IPS-15b (cell line): ENCODE data around the gene KCNK17.

Experiments
- H3K27me3 ChIP-seq: one replicate; pipeline ENCODE4 v1.6.1; 2013; ENCODE audit warnings: low read length; ENCODE audit not compliant: control insufficient read depth, insufficient read depth
- H3K36me3 ChIP-seq: one replicate; pipeline ENCODE4 v1.6.1; 2013; ENCODE audit warnings: low read length; ENCODE audit not compliant: control insufficient read depth, insufficient read depth
- H3K4me1 ChIP-seq: one replicate; pipeline ENCODE4 v1.6.1; 2013; ENCODE audit warnings: mild to moderate bottlenecking, low read length; ENCODE audit not compliant: control insufficient read depth, insufficient read depth
- H3K4me3 ChIP-seq: one replicate; pipeline ENCODE4 v1.5.1; 2013; ENCODE audit warnings: low read depth, low read length
- H3K9ac ChIP-seq: one replicate; pipeline ENCODE4 v1.6.1; 2013; ENCODE audit warnings: low read depth, mild to moderate bottlenecking, low read length
- H3K9me3 ChIP-seq: one replicate; pipeline ENCODE4 v1.6.1; 2013; ENCODE audit warnings: mild to moderate bottlenecking, low read length; ENCODE audit not compliant: control insufficient read depth, insufficient read depth

The KCNK17 gene

GRCh38 chr6:39260456-39260855, 53.8 kb downstream of the KCNK17 start:
- H3K9ac ChIP-seq, result no peak overlapping the region
- peaks cover 11% of the 10 kb centered on the region for H3K4me1 ChIP-seq

GRCh38 chr6:39256294-39256940, 57.8 kb downstream of the KCNK17 start:
- no peaks in the 10 kb centered on the region for H3K9me3 ChIP-seq
- H3K27me3 ChIP-seq, result no peaks in the 10 kb centered on the region
- peaks cover 4% of the 10 kb centered on the region for H3K4me1 ChIP-seq
- H3K4me3 ChIP-seq, result no peak overlapping the region
- no peak overlapping the region for H3K9ac ChIP-seq
- H3K36me3 ChIP-seq, result no peaks in the 10 kb centered on the region

More at GRCh38 chr6:39260456-39260855, 53.8 kb downstream of the KCNK17 start:
- no peaks in the 10 kb centered on the region for H3K9me3 ChIP-seq
- no peaks in the 10 kb centered on the region for H3K27me3 ChIP-seq
- no peaks in the 10 kb centered on the region for H3K36me3 ChIP-seq
- no peak overlapping the region for H3K4me3 ChIP-seq

GRCh38 chr6:39254999-39255535, 59.2 kb downstream of the KCNK17 start:
- Histone ChIP-seq H3K4me3 (no peak overlapping the region), H3K4me1 (peaks cover 4% of the 10 kb centered on the region), H3K9ac (no peak overlapping the region), H3K27me3 (no peaks in the 10 kb centered on the region), H3K9me3 (no peaks in the 10 kb centered on the region), H3K36me3 (no peaks in the 10 kb centered on the region)

- no peak overlapping the region for H3K4me3 ChIP-seq
- H3K9me3 ChIP-seq, result no peaks in the 10 kb centered on the region
- peaks cover under 1% of the 10 kb centered on the region for H3K4me1 ChIP-seq
- H3K27me3 ChIP-seq, result no peaks in the 10 kb centered on the region
- no peaks in the 10 kb centered on the region for H3K36me3 ChIP-seq
- no peak overlapping the region for H3K9ac ChIP-seq
Measured at GRCh38 chr6:39251406-39251805, 62.8 kb downstream of the KCNK17 start.

- H3K36me3 ChIP-seq, result no peaks in the 10 kb centered on the region
- no peaks in the 10 kb centered on the region for H3K9me3 ChIP-seq
- H3K9ac ChIP-seq, result no peak overlapping the region
- no peaks in the 10 kb centered on the region for H3K27me3 ChIP-seq
- no peaks in the 10 kb centered on the region for H3K4me1 ChIP-seq
- H3K4me3 ChIP-seq, result no peak overlapping the region
Measured at GRCh38 chr6:39250507-39250906, 63.7 kb downstream of the KCNK17 start.

- Histone ChIP-seq H3K4me3 (no peak overlapping the region), H3K36me3 (no peaks in the 10 kb centered on the region), H3K9ac (no peak overlapping the region)
Measured at GRCh38 chr6:39249278-39249677, 64.9 kb downstream of the KCNK17 start.

More at GRCh38 chr6:39249278-39249677, 64.9 kb downstream of the KCNK17 start:
- H3K27me3 ChIP-seq, result no peaks in the 10 kb centered on the region
- H3K9me3 ChIP-seq, result no peaks in the 10 kb centered on the region
- no peaks in the 10 kb centered on the region for H3K4me1 ChIP-seq
